GM18870 (cell line): Measurements from ENCODE around the gene ABCA7.

Experiments used
- ATAC-seq: cut with Tn5 transposase; IDR thresholded peaks from one replicate; pipeline ENCODE4 v1.9.1; 2021; ENCODE audit warnings: moderate library complexity; ENCODE audit not compliant: unreplicated experiment

The ABCA7 gene

DNA sequence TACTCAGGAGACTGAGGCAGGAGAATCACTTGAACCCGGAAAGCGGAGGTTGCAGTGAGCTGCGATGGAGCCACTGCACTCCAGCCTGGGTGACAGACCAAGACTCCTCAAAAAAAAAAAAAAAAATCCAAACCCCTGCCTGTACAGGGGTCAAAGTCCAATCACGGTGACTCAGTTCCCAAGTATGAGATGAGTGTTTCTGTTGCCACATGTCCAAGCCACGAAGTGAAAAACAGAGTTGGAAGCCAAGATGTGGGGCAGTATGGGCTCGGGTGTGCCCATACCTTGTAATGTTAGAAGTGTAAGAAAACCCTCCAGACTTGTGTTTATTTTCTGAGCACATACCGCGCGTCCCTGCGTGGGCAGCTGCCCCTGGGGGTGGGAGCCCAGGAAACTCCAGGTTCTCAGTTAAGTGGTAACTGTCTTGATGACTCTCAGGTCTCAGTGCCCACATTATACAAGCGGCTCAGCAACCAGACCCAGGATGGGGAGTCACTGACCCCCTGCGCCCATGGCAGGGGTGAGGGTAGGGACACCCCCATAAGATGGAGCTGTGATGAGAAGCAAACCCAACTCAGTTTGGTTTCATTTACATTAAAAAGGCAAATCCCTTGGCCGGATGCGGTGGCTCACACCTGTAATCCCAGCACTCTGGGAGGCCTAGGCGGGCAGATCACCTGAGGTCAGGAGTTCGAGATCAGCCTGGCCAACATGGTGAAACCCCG is 62.7 kb downstream of the ABCA7 start:
- ATAC-seq, result peak; percentile 34

DNA sequence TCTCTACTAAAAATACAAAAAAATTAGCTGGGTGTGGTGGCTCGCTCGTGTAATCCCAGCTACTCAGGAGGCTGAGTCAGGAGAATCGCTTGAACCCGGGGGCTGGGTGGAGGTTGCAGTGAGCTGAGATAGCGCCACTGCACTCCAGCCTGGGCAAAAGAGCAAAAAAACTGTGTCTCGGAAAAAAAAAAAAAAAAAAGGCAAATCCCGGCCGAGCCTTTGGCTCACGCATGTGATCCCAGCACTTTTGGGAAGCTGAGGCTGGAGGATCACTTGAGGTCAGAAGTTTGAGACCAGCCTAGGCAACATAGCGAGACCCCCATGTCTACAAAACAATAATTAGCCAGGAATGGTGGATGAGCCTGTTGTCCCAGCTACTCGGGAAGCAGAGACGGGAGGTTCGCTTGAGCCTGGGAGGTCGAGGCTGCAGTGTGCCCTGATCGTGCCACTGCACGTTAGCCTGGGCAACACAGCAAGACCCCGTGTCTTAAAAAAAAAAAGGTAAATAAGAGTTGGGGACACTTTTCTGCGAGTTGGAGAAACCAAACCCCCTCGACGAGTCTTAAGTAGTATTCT is 63.3 kb downstream of the ABCA7 start:
- ATAC-seq, result peak; percentile 5

GRCh38 chr19:1103708-1104310 is 63.9 kb downstream of the ABCA7 start, which contains the start of gene GPX4:
Gene GPX4 (plus strand): TSS chr19:1103994. CDS start chr19:1104044, 50 bp downstream.
- ATAC-seq, result peak; percentile 36

DNA sequence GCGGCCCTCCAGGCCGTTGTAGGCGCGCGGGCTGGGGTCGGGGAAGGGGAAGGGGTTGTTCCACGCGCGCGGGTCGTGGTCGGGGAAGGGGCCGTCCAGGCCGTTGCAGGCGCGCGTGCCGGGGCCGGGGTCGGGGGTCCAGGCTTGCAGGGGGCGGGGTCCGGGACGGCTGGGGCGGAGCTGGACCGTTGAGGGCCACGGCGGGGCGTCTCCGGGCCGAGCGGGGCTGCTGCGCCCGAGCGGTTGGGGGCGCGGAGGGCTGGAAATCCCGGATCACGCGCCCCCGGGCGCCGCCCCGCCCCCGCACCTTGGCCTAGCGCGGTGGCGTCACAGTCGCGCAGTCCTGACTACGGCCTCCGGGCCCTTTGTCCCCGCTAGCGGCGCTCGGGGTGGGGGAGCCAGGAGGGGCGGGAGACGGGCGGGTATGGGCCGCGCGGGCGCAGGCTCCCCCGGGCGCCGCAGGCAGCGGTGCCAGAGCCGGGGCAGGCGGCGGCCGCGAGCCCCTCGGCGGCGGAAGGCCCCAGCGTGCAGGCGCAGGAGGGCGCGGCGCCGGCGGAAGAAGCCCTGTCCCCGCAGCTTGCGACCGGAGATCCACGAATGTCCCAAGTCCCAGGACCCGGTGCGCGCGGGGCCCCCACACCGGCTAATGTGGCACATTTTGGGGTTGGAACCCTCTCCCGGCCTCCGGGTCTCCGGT is 64.6 kb downstream of the ABCA7 start:
- no peak for ATAC-seq

DNA sequence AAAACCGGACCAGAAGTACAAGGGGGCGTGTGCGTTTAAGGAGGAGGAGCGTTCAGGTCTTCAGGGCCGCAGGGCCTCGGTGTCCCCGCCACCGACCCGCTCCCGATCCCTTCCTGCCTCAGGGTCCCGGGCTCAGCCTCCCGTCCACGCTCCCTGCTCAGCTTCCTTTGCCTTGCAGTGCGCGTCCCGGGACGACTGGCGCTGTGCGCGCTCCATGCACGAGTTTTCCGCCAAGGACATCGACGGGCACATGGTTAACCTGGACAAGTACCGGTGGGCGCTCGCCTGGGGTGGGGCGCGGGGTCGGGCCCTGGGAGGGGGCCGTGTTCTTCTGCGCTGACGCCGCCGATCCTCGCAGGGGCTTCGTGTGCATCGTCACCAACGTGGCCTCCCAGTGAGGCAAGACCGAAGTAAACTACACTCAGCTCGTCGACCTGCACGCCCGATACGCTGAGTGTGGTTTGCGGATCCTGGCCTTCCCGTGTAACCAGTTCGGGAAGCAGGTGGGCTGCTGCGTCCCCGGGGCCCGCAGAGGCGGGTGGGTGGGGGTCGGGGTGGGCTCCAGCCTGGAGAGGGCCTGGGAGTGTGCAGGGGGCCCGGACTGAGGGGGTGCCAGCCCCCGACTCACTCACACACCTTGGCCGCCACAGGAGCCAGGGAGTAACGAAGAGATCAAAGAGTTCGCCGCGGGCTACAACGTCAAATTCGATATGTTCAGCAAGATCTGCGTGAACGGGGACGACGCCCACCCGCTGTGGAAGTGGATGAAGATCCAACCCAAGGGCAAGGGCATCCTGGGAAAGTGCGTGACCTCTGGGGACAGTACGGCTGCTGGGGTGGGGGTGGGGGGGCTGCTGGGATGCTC is 65.3 kb downstream of the ABCA7 start:
- no peak for ATAC-seq

DNA sequence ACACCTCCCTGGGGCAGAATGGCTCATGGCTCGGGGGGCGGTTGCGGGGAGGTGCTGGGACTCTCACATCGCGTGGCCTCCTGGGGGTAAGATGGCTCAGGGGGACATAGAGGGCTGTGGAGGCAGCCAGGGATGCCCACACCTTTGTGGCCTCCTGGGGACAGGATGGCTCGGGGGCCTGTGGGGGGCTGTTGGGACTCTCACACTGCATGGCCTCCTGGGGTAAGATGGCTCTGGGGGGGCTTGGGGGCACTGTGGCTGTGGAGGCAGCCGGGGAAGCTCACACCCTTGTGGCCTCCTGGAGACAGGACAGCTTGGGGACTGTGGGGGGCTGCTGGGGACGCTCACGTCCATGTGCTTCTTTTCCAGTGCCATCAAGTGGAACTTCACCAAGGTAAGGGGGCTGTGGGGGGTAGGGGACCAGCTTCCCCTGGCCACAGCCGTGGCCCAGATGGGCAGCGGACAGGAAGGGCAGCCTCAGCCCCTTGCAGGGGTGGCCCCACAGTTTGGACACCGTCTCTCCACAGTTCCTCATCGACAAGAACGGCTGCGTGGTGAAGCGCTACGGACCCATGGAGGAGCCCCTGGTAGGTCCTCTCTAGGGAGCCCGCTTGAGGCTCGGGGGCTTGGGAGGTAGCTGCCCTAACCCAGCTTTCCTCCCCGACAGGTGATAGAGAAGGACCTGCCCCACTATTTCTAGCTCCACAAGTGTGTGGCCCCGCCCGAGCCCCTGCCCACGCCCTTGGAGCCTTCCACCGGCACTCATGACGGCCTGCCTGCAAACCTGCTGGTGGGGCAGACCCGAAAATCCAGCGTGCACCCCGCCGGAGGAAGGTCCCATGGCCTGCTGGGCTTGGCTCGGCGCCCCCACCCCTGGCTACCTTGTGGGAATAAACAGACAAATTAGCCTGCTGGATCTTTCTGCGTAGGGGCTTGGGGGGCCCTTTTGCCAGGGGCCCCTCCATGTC is 66.2 kb downstream of the ABCA7 start:
- no peak for ATAC-seq

- ATAC-seq, result no peak
Observed at GRCh38 chr19:1106841-1107660, 67.1 kb downstream of the ABCA7 start.

DNA sequence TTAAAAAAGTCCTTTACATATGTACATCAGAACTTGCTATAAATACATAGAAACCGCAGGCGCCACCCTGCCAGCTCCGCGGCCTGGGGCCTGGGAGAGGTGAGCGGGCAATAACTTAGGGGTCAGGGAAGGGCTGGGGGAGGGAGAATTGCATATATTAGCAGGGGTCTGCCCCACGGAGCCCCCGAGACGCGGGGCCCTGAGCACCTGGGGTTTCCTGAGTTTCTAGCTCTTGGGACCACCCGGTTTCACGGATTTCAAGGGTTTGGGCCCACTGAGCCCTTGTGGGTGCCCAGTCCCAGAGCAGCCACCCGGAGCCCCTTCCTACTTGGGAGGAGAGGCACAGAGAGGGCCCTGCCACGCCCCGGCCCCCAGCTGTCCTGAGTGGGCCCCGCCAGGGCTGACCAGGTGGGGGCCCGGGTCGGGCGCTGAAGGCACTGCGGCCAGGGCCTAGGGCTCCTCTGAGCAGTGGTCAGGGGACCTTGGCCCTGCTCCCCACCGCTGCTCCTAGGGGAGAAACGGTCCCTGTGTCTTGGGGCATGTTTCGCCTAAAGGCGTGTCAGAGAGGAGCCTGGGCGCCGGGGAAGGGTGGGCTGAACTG is 67.9 kb downstream of the ABCA7 start:
- no peak for ATAC-seq

- no peak for ATAC-seq
Observed at GRCh38 chr19:1108291-1109031, 68.6 kb downstream of the ABCA7 start.

DNA sequence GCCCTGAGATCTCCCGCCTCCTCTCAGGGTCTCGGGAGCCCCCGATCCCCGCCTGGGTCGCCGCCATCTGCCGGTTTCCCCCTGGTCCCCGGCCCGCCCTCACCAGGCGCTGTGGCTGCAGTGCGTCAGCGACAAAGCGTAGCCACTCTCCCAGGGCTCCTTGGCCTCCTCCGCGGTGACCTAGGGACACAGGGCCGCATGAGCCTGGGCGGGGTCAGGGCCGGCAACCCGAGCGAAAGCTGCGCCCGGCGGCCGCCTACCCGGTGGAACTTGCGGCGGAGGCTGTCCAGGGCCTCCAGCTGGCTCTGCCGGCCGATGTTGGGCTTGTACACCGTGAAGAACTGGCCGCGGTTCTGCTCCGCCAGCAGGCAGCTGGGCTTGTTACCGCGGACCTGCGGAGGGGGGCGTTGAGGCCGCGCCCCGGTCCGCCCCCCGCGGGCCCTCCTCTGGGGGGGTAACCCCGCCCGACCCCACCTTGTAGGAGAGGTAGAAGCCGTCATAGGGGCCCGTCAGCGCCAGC is 69.2 kb downstream of the ABCA7 start:
- ATAC-seq, result no peak

DNA sequence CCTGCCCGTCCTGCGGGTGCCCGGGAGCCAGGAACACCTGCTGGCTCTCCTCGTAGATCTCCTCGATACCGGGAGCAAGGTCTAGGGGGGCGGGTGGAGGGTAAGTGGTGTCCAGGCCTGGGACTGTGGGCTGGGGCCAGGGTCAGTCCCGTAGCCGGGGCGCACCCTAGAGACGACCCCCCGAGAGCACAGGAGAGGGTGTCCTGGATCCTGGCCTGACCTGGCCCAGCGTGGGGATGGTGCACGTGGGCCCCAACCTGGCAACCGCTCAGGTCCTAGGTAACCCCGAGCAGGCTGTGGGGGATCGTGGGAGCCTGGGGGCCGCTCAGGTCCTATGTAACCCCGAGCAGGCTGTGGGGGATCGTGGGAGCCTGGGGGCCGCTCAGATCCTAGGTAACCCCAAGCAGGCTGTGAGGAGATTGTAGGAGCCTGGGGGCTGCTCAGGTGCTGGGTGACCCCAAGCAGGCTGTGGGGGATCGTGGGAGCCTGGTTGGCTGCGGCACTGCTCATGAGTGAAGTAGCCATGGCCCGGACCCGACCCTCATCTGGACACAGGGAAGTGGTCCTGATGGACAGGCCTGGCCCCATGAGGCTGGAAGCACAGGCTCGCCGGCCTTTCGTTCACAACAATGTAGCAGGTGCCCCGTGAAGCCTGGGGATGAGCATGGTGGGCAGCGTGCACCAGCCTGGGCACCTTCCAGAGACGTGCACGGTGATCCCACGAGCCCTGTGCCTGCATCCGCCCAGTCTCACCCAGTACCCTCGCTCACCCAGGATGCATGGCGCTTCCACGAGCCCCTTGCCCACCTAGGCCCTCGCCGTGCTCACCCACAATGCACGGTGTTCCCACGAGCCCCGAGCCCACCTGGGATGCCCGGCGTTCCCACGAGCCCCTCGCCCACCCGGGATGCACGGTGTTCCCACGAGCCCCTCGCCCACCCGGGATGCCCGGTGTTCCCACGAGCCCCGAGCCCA is 70.1 kb downstream of the ABCA7 start:
- no peak for ATAC-seq

GRCh38 chr19:1110809-1111640 is 71.1 kb downstream of the ABCA7 start:
- ATAC-seq, result no peak

GRCh38 chr19:1111641-1112267 is 71.8 kb downstream of the ABCA7 start:
- ATAC-seq, result no peak

GRCh38 chr19:1112268-1113029 is 72.5 kb downstream of the ABCA7 start:
- ATAC-seq, result no peak
